ENCODE results near the gene ERICH3. TPM values are rescaled to one million over a fixed set of nuclear protein-coding genes. Genes with fewer than 3 reads are reported as not detected.
A peak's percentile ranks its signal among the peaks of the same experiment; 100 is the strongest.

The ERICH3 gene
- total RNA-seq: not detected

GRCh38 chr1:74673351-74674111 lies at the start of gene ERICH3:
ERICH3 (minus strand) TSS chr1:74673792; CDS start chr1:74673519, 273 bp downstream.
- Histone ChIP-seq H3K36me3 (no peaks in the 10 kb centered on the region), H3K27ac (no peak within 1 kb of the TSS), H3K27me3 (peaks cover 0 to 20% (median 0%) of the 10 kb centered on the region in 4 donors), H3K4me3 (peak within 1 kb of the TSS in 3 of 4 donors; percentile 3 to 60 (median 31)), H3K4me1 (peaks cover 0 to 11% (median 5%) of the 10 kb centered on the region in 3 donors), H3K9me3 (peaks cover 0 to 3% (median 0%) of the 10 kb centered on the region in 3 donors)
- 2 to 20% methylated on average over 6 to 15 of the region's 44 CpGs for WGBS, 2 donors
- no peak for DNase-seq
- TF ChIP-seq CTCF (IDR thresholded peaks at IDR 0.05) (no peak), POLR2A (IDR thresholded peaks at IDR 0.05) (no peak)
- intact Hi-C loops (cut with DNase I): no loop called here

DNA sequence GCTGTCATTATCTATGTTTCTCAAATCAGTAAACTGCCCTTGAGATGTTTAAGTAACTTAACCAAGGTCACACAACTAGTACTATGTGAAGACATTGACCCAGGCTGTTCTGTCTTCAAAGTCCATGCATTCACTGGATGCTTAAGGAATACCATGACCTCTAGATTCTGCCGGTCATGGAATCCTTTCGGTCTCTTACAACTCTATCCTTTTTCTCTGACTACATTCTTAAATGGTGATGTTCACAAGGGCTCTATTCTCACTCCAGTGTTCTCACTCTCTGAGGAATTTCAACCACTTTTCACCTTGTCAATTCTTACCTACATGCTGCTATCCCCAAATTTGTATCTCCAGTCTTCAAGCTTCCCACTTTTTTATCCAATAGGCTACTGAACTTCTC lies 44.0 kb upstream of the ERICH3 start:
- TF ChIP-seq CTCF (IDR thresholded peaks at IDR 0.05): no peak
- TF ChIP-seq POLR2A (IDR thresholded peaks at IDR 0.05): no peak
- H3K4me3 ChIP-seq: no peak overlapping the region
- no peaks in the 10 kb centered on the region for H3K4me1 ChIP-seq
- no peak for DNase-seq
- H3K27ac ChIP-seq: no peak overlapping the region
- 90 to 96% methylated on average over 2 of the region's 2 CpGs for WGBS, 2 donors
- no peaks in the 10 kb centered on the region for H3K27me3 ChIP-seq
- no peaks in the 10 kb centered on the region for H3K9me3 ChIP-seq
- peaks cover 3 to 98% (median 4%) of the 10 kb centered on the region in 3 donors for H3K36me3 ChIP-seq
- intact Hi-C loops (cut with DNase I): no loop called here

GRCh38 chr1:74716822-74717221 lies 43.2 kb upstream of the ERICH3 start:
- Histone ChIP-seq H3K27ac (no peak overlapping the region), H3K9me3 (no peaks in the 10 kb centered on the region), H3K27me3 (no peaks in the 10 kb centered on the region), H3K36me3 (peaks cover 3 to 97% (median 4%) of the 10 kb centered on the region in 3 donors), H3K4me1 (no peaks in the 10 kb centered on the region), H3K4me3 (no peak overlapping the region)
- TF ChIP-seq CTCF (IDR thresholded peaks at IDR 0.05) (no peak), POLR2A (IDR thresholded peaks at IDR 0.05) (no peak)
- WGBS, 2 donors: 88 to 100% methylated on average over 1 of the region's 1 CpG
- no peak for DNase-seq
- intact Hi-C loops (cut with DNase I): no loop called here

DNA sequence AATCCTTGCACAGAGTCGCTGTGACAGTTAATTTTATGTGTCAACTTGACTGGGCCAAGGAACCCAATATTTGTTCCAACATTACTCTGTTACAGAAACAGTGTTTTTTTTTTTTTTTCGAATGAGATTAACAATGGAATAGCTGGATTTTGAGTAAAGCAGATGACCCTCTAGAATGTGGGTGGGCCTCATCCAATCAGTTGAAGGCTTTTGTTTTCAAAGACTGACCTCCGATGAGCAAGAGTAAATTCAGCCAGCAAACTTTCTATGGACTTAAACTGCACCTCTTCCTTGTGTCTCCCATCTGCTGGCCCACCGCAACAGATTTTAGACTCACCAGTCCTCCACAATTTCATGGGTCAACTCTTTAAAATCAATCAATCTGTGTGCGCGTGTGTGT lies 42.2 kb upstream of the ERICH3 start:
- DNase-seq: no peak
- peaks cover 3 to 97% (median 4%) of the 10 kb centered on the region in 3 donors for H3K36me3 ChIP-seq
- 87 to 88% methylated on average over 4 to 6 of the region's 6 CpGs for WGBS, 2 donors
- H3K27ac ChIP-seq: no peak overlapping the region
- H3K9me3 ChIP-seq: no peaks in the 10 kb centered on the region
- no peaks in the 10 kb centered on the region for H3K4me1 ChIP-seq
- no peak for TF ChIP-seq POLR2A (IDR thresholded peaks at IDR 0.05)
- TF ChIP-seq CTCF (IDR thresholded peaks at IDR 0.05): no peak
- no peak overlapping the region for H3K4me3 ChIP-seq
- intact Hi-C loops (cut with DNase I): no loop called here
- no peaks in the 10 kb centered on the region for H3K27me3 ChIP-seq

DNA sequence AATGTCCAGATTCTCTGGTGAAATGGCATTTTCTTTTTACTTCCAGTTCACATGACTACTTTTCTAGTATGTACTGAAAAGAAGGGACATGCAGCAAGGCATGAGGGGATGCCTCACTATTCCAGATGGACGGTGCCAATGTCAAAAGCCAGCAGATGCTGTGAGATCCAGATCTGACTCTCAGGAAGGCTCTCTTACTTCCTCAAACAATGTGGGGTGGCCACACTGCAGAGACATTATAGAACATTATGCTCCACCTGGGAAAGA lies 41.6 kb upstream of the ERICH3 start:
- no peaks in the 10 kb centered on the region for H3K4me1 ChIP-seq
- no peak for DNase-seq
- no peaks in the 10 kb centered on the region for H3K27me3 ChIP-seq
- H3K27ac ChIP-seq: peak overlapping the region in 1 of 4 donors; percentile 65
- no peak overlapping the region for H3K4me3 ChIP-seq
- H3K9me3 ChIP-seq: no peaks in the 10 kb centered on the region
- peaks cover 3 to 97% (median 4%) of the 10 kb centered on the region in 3 donors for H3K36me3 ChIP-seq
- 75% methylated on average over 1 of the region's 1 CpG; no CpG with 5 or more reads in 1 of the 2 donors for WGBS, 2 donors
- TF ChIP-seq CTCF (IDR thresholded peaks at IDR 0.05) (no peak), POLR2A (IDR thresholded peaks at IDR 0.05) (no peak)
- intact Hi-C loops (cut with DNase I): no loop called here
